HepG2 (cell line): ENCODE measurements around the gene CISD1. TPM values are rescaled to one million over a fixed set of nuclear protein-coding genes. Genes with fewer than 3 reads are reported as not detected.

Experiments
- AGO2 ChIP-seq: fragments of 200-400 bp; formaldehyde crosslinking; optimal IDR thresholded peaks from 2 replicates; pipeline ENCODE3; 2017; ENCODE audit warnings: mild to moderate bottlenecking, low read depth, low read length, moderate library complexity
- ERF ChIP-seq: IDR thresholded peaks from 2 replicates; pipeline ENCODE4 v1.6.1; 2018; ENCODE audit warnings: missing biosample characterization, missing genetic modification reagents
- ETV6 ChIP-seq: sonication (generic); formaldehyde crosslinking; conservative IDR thresholded peaks from 2 replicates; pipeline ENCODE4 v1.4.0; 2020; ENCODE audit warnings: missing genetic modification reagents
- GATA4 ChIP-seq: sonication (generic); IDR thresholded peaks from 2 replicates; pipeline ENCODE4 v1.6.1; 2016; ENCODE audit warnings: antibody characterized with exemption, low read depth, borderline replicate concordance
- HMG20A ChIP-seq: IDR thresholded peaks from 2 replicates; pipeline ENCODE4 v1.6.1; 2016; ENCODE audit warnings: borderline replicate concordance
- MEIS1 ChIP-seq: sonication (generic); formaldehyde crosslinking; IDR thresholded peaks from 2 replicates; pipeline ENCODE4 v1.9.0; 2021; ENCODE audit warnings: mild to moderate bottlenecking, missing genetic modification reagents, moderate library complexity, borderline replicate concordance
- NCOA2 ChIP-seq: sonication (generic); formaldehyde crosslinking; IDR thresholded peaks from 2 replicates; pipeline ENCODE4 v1.8.0; 2022; ENCODE audit warnings: inconsistent platforms
- NONO ChIP-seq, 2 experiments: fragments of 450-650 bp in 1 of 2; sonication (generic) in 1 of 2; formaldehyde crosslinking in 1 of 2; IDR thresholded peaks in 1 of 2; conservative IDR thresholded peaks in 1 of 2; 2 replicates each; pipeline versions ENCODE4 v1.6.1 to v1.8.0; 2017 to 2022; ENCODE audit warnings: mild to moderate bottlenecking in 1 of 2, missing genetic modification reagents in 1 of 2, moderate library complexity in 1 of 2
- PITX1 ChIP-seq: sonication (generic); formaldehyde crosslinking; IDR thresholded peaks from 2 replicates; pipeline ENCODE4 v1.5.1; 2020; ENCODE audit warnings: mild to moderate bottlenecking, missing genetic modification reagents
- RBM39 ChIP-seq: fragments of 200-400 bp; formaldehyde crosslinking; IDR thresholded peaks from one replicate; pipeline ENCODE4 v1.6.1; 2018; ENCODE audit warnings: antibody characterized with exemption, mild to moderate bottlenecking, low read depth, low read length; ENCODE audit not compliant: poor library complexity, severe bottlenecking
- SRY ChIP-seq: sonication (generic); formaldehyde crosslinking; IDR thresholded peaks from 2 replicates; pipeline ENCODE4 v1.8.0; 2022; ENCODE audit warnings: mild to moderate bottlenecking, missing genetic modification reagents
- TBX2 ChIP-seq: sonication (generic); formaldehyde crosslinking; IDR thresholded peaks from 2 replicates; pipeline ENCODE4 v1.5.0; 2020; ENCODE audit warnings: missing genetic modification reagents, mild to moderate bottlenecking, borderline replicate concordance
- U2AF2 ChIP-seq: fragments of 200-400 bp; formaldehyde crosslinking; IDR thresholded peaks from 2 replicates; pipeline ENCODE4 v1.6.1; 2017; ENCODE audit warnings: low read depth, mild to moderate bottlenecking, low read length
- ZNF121 ChIP-seq: sonication (generic); formaldehyde crosslinking; IDR thresholded peaks from 2 replicates; pipeline ENCODE4 v1.5.0; 2020; ENCODE audit warnings: mild to moderate bottlenecking, missing genetic modification reagents
- ZNF24 ChIP-seq: fragments of 450-650 bp; IDR thresholded peaks from 2 replicates; pipeline ENCODE4 v1.6.1; 2017; ENCODE audit warnings: antibody characterized with exemption, mild to moderate bottlenecking
- ZNF383 ChIP-seq: sonication (generic); formaldehyde crosslinking; IDR thresholded peaks from 2 replicates; pipeline ENCODE4 v1.4.0; 2020; ENCODE audit warnings: missing genetic modification reagents, mild to moderate bottlenecking, borderline replicate concordance
- ZNF563 ChIP-seq: sonication (generic); formaldehyde crosslinking; IDR thresholded peaks from 2 replicates; pipeline ENCODE4 v1.8.0; 2022; ENCODE audit warnings: mild to moderate bottlenecking, moderate library complexity, missing genetic modification reagents
- ZNF75D ChIP-seq: sonication (generic); formaldehyde crosslinking; IDR thresholded peaks from 2 replicates; pipeline ENCODE4 v1.8.1; 2023; ENCODE audit warnings: missing genetic modification reagents, mild to moderate bottlenecking, borderline replicate concordance
- ZNF776 ChIP-seq: sonication (generic); formaldehyde crosslinking; IDR thresholded peaks from 2 replicates; pipeline ENCODE4 v1.4.0; 2020; ENCODE audit warnings: mild to moderate bottlenecking, missing genetic modification reagents
- ZNF878 ChIP-seq: sonication (generic); formaldehyde crosslinking; IDR thresholded peaks from 2 replicates; pipeline ENCODE4 v1.8.1; 2023; ENCODE audit warnings: mild to moderate bottlenecking, missing genetic modification reagents, moderate library complexity
- polyA plus RNA-seq, 8 experiments: library from polyadenylated mRNA; depleted of rRNA in 3 of 8; stranded (reverse) in 7 of 8; unstranded in 1 of 8; fragments of >200 nt; fragmentation: Illumina TruSeq in 4 of 8; extraction: Trizol in 4 of 8; gene quantifications; 2 replicates each; pipeline versions ENCODE4 v1.2.1 to v1.2.3, GENCODE V29; 2011 to 2016; ENCODE audit warnings: low read depth in 4 of 8, missing spikeins in 1 of 8, mixed read lengths in 1 of 8; ENCODE audit not compliant: insufficient read depth in 1 of 8
- total RNA-seq, 5 experiments: library from RNA; depleted of rRNA; stranded (reverse); fragments of >200 nt; fragmentation: Illumina TruSeq; extraction: Trizol; gene quantifications; 2 replicates each; pipeline ENCODE4 v1.2.3, GENCODE V29; 2016; ENCODE audit warnings: low read depth in 1 of 5
- TF ChIP-seq, protein P1 (sequence below): sonication (generic); formaldehyde crosslinking; IDR thresholded peaks from 2 replicates; pipeline ENCODE4 v1.5.1; 2020; ENCODE audit warnings: mild to moderate bottlenecking, missing genetic modification reagents, borderline replicate concordance
- TF ChIP-seq, protein P2 (sequence below): IDR thresholded peaks from 2 replicates; pipeline ENCODE4 v1.6.1; 2018; ENCODE audit warnings: missing genetic modification reagents

CISD1 gene
- total and polyA plus RNA-seq, 2 of the 13 experiments (the other 11 are each of a cell fraction or from before 2014, with no cell fraction given) = 63.4 to 78.9 TPM

DNA sequence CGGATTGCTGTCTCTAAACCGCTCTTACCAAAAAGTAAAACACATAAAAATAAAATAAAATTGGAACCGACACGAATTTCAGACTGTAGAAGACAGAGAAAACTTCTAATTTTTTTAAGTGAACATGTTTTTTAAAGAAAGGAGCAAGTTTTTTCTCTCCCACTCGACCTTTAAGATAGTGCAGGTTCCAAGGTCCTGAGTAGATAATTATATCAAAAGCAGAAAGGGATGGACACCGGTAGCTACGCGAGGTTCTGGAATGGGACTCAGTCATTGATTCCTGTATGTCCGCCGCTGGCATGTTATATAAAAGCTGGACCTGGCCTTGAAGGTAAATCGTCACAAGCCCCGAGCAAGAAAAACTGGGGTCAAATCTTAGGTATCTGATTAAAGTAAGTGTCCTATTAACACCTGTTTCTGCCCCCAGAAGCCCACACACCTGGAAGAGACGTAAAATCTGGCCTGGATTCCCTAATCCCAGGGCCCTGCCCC lies 462 bp upstream of the CISD1 start (continued):
- TF ChIP-seq, protein P1, sequence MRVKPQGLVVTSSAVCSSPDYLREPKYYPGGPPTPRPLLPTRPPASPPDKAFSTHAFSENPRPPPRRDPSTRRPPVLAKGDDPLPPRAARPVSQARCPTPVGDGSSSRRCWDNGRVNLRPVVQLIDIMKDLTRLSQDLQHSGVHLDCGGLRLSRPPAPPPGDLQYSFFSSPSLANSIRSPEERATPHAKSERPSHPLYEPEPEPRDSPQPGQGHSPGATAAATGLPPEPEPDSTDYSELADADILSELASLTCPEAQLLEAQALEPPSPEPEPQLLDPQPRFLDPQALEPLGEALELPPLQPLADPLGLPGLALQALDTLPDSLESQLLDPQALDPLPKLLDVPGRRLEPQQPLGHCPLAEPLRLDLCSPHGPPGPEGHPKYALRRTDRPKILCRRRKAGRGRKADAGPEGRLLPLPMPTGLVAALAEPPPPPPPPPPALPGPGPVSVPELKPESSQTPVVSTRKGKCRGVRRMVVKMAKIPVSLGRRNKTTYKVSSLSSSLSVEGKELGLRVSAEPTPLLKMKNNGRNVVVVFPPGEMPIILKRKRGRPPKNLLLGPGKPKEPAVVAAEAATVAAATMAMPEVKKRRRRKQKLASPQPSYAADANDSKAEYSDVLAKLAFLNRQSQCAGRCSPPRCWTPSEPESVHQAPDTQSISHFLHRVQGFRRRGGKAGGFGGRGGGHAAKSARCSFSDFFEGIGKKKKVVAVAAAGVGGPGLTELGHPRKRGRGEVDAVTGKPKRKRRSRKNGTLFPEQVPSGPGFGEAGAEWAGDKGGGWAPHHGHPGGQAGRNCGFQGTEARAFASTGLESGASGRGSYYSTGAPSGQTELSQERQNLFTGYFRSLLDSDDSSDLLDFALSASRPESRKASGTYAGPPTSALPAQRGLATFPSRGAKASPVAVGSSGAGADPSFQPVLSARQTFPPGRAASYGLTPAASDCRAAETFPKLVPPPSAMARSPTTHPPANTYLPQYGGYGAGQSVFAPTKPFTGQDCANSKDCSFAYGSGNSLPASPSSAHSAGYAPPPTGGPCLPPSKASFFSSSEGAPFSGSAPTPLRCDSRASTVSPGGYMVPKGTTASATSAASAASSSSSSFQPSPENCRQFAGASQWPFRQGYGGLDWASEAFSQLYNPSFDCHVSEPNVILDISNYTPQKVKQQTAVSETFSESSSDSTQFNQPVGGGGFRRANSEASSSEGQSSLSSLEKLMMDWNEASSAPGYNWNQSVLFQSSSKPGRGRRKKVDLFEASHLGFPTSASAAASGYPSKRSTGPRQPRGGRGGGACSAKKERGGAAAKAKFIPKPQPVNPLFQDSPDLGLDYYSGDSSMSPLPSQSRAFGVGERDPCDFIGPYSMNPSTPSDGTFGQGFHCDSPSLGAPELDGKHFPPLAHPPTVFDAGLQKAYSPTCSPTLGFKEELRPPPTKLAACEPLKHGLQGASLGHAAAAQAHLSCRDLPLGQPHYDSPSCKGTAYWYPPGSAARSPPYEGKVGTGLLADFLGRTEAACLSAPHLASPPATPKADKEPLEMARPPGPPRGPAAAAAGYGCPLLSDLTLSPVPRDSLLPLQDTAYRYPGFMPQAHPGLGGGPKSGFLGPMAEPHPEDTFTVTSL = no peak
- TF ChIP-seq RBM39 = no peak
- TF ChIP-seq MEIS1 (CRISPR knock-in tag) = no peak
- TF ChIP-seq ZNF383 = no peak
- TF ChIP-seq U2AF2 = no peak
- no peak for TF ChIP-seq ZNF878 (CRISPR knock-in tag)
- no peak for TF ChIP-seq ZNF563 (CRISPR knock-in tag)
- no peak for TF ChIP-seq ZNF776 (CRISPR knock-in tag)
- TF ChIP-seq ERF (CRISPR knock-in tag) = no peak
- TF ChIP-seq TBX2 (CRISPR knock-in tag) = no peak
- no peak for TF ChIP-seq ETV6 (CRISPR knock-in tag)
- no peak for TF ChIP-seq ZNF24
- TF ChIP-seq PITX1 (CRISPR knock-in tag) = no peak
- TF ChIP-seq ZNF75D (CRISPR knock-in tag) = no peak
- no peak for TF ChIP-seq NCOA2 (CRISPR knock-in tag)
- no peak for TF ChIP-seq AGO2
- TF ChIP-seq SRY (CRISPR knock-in tag) = no peak
- no peak for TF ChIP-seq ZNF121 (CRISPR knock-in tag)
- TF ChIP-seq, protein P2, sequence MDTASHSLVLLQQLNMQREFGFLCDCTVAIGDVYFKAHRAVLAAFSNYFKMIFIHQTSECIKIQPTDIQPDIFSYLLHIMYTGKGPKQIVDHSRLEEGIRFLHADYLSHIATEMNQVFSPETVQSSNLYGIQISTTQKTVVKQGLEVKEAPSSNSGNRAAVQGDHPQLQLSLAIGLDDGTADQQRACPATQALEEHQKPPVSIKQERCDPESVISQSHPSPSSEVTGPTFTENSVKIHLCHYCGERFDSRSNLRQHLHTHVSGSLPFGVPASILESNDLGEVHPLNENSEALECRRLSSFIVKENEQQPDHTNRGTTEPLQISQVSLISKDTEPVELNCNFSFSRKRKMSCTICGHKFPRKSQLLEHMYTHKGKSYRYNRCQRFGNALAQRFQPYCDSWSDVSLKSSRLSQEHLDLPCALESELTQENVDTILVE = no peak
- no peak for TF ChIP-seq GATA4
- TF ChIP-seq HMG20A (CRISPR knock-in tag) = no peak
- TF ChIP-seq NONO (IDR thresholded peaks at IDR 0.05) = no peak
- TF ChIP-seq NONO (CRISPR knock-in tag; conservative IDR thresholded peaks at IDR 0.05) = no peak
